Gastrocnemius medialis (tissue), 4 donors: Measurements from ENCODE around the gene RPL3.

ENCODE experiments used
- POLR2A ChIP-seq, 2 donors: fragments of 450-650 bp; IDR thresholded peaks; one replicate each; pipeline ENCODE4 v1.6.1; 2017; ENCODE audit warnings: antibody characterized with exemption in 2 of 2, mild to moderate bottlenecking in 2 of 2, moderate library complexity in 2 of 2
- TF ChIP-seq, protein P1 (sequence below), 5 experiments: fragments of 450-650 bp in 3 of 5; fragments of 200-600 bp in 2 of 5; sonication (generic) in 2 of 5; IDR thresholded peaks in 4 of 5; conservative IDR thresholded peaks in 1 of 5; 1 replicate in 4 of 5; 2 replicates in 1 of 5; pipeline ENCODE4 v1.5.1; 2016 to 2019; ENCODE audit warnings: antibody characterized with exemption in 5 of 5, mild to moderate bottlenecking in 3 of 5, moderate library complexity in 3 of 5

DNA sequence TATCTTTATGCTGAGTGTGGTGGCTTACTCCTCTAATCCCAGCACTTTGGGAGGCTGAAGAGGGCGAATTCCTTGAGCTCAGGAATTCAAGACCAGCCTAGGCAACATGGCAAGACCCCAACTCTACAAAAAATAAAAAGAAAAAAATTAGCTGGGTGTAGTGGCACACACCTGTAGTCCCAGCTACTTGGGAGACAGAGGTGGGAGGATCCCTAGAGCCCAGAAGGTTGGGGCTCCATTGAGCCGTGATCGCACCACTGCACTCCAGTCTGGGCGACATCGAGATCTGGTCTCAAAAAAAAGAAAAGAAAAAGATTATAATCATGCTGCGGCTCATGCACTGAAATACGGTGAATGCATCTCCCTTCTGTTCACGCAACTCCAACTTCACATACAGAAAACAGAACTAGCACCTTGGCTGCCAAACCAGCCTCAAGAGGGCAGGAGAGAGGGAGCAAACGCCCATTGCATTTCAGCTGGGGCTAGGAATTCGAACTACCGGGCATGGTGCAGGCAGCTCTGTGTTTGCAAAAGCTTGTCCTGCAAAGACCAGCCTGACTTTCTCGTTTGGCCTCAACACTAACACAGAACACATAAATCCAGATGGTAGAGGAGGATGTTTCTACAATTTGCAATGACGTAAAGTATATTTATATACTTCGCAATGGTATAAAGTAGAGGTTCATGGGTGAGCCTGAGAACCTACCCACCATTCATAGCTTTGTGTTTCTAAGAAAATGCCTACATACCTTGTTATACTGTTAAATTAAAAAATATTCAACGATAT, 24.0 kb upstream of the RPL3 start:
- no peak for TF ChIP-seq POLR2A (IDR thresholded peaks at IDR 0.05)
- TF ChIP-seq, protein P1, sequence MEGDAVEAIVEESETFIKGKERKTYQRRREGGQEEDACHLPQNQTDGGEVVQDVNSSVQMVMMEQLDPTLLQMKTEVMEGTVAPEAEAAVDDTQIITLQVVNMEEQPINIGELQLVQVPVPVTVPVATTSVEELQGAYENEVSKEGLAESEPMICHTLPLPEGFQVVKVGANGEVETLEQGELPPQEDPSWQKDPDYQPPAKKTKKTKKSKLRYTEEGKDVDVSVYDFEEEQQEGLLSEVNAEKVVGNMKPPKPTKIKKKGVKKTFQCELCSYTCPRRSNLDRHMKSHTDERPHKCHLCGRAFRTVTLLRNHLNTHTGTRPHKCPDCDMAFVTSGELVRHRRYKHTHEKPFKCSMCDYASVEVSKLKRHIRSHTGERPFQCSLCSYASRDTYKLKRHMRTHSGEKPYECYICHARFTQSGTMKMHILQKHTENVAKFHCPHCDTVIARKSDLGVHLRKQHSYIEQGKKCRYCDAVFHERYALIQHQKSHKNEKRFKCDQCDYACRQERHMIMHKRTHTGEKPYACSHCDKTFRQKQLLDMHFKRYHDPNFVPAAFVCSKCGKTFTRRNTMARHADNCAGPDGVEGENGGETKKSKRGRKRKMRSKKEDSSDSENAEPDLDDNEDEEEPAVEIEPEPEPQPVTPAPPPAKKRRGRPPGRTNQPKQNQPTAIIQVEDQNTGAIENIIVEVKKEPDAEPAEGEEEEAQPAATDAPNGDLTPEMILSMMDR (IDR thresholded peaks at IDR 0.05 in 4 of 5, conservative IDR thresholded peaks at IDR 0.05 in 1 of 5), result peak; percentile 17 to 71 (median 44)
